ENCODE results near the gene RNPS1. TPM values are rescaled to one million over a fixed set of nuclear protein-coding genes. Genes with fewer than 3 reads are reported as not detected.

Gene RNPS1
- total RNA-seq, 1 donor from 2014 or later, result 231 TPM

- DNase-seq (ENCODE audit: low read depth), result no peak
- no peak overlapping the region for H3K4me3 ChIP-seq (ENCODE audit: low read depth, low read length)
- no peak for TF ChIP-seq CTCF (conservative IDR thresholded peaks at IDR 0.05; ENCODE audit: low read depth, low read length)
Measured at GRCh38 chr16:2276368-2277195, 8.7 kb upstream of the RNPS1 start.

DNA sequence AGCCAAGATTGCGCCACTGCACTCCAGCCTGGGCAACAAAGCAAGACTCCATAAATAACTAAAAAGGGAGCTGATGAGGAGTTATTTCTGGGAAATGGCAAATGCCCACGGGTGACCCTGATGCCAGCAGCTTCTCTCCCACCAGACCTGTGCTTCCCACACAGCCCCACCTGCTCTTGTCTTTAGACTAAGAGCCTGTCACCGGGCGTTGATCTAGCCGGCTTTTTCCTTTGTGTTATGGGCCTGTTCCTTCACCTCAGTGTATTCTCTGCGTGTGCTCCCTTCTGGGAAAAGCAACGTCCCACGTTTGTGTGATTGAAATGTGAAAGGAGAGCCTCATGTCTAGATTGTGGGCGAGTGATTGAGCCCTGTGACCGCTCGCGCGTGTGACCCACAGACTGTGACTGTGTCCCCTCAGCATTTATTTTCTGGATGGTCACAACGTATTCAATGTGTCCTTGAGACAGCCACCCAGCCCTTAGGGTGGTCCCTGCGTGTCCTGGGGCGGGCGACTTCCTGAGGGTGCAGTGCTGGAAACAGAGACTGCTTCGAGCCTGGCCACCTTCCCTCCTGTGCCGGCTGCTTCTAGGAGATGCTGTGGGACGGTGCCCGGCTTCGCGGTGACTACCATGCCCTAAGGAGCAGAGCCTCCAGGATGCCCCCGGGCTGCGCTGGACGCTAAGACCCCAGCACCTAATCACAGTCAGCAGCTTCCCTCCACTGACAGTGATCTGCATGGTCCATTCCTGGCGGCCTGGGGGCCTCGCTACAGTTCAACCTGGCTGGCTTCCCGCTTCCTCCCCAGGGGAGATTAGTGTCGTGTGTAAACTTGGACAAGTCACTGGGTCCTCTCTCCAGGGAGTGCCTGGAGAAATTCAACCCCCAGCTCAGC is 7.8 kb upstream of the RNPS1 start:
- DNase-seq (ENCODE audit: low read depth), result no peak
- no peak overlapping the region for H3K4me3 ChIP-seq (ENCODE audit: low read depth, low read length)
- no peak for TF ChIP-seq CTCF (conservative IDR thresholded peaks at IDR 0.05; ENCODE audit: low read depth, low read length)

GRCh38 chr16:2273931-2274330 is 6.0 kb upstream of the RNPS1 start:
- no peak for DNase-seq (ENCODE audit: low read depth)
- no peak overlapping the region for H3K4me3 ChIP-seq (ENCODE audit: low read depth, low read length)
- TF ChIP-seq CTCF (conservative IDR thresholded peaks at IDR 0.05; ENCODE audit: low read depth, low read length), result no peak

DNA sequence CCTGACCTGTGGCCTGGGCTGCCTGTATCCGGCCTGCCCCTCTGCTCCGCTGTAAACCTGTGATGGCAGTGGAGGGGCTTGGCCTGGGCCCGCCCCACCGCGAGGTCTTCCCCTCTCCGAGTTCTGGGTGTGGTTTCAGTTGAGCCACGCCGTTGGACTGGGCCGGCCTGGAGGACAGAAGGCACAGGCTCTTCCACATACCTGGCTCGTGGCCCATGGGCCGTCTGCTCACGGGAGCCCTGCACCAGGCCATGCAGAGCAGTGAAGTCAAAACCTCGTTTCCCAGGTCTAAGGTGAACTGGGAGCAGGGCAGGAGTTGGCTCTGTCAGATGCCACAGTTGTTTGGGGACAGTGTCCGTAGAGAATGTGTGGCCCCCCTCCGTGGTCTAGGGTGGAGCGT is 5.6 kb upstream of the RNPS1 start:
- no peak for TF ChIP-seq CTCF (conservative IDR thresholded peaks at IDR 0.05; ENCODE audit: low read depth, low read length)
- no peak overlapping the region for H3K4me3 ChIP-seq (ENCODE audit: low read depth, low read length)
- no peak for DNase-seq (ENCODE audit: low read depth)

- no peak for TF ChIP-seq CTCF (conservative IDR thresholded peaks at IDR 0.05; ENCODE audit: low read depth, low read length)
- H3K4me3 ChIP-seq (ENCODE audit: low read depth, low read length), result no peak overlapping the region
- no peak for DNase-seq (ENCODE audit: low read depth)
Measured at GRCh38 chr16:2271848-2272461, 4.0 kb upstream of the RNPS1 start.

- no peak for TF ChIP-seq CTCF (conservative IDR thresholded peaks at IDR 0.05; ENCODE audit: low read depth, low read length)
- DNase-seq (ENCODE audit: low read depth), result no peak
- no peak overlapping the region for H3K4me3 ChIP-seq (ENCODE audit: low read depth, low read length)
Measured at GRCh38 chr16:2270588-2271470, 2.9 kb upstream of the RNPS1 start.

Measured in epithelial cell of proximal tubule (primary cell).